Measurements from ENCODE around the gene WHAMM.

DNA sequence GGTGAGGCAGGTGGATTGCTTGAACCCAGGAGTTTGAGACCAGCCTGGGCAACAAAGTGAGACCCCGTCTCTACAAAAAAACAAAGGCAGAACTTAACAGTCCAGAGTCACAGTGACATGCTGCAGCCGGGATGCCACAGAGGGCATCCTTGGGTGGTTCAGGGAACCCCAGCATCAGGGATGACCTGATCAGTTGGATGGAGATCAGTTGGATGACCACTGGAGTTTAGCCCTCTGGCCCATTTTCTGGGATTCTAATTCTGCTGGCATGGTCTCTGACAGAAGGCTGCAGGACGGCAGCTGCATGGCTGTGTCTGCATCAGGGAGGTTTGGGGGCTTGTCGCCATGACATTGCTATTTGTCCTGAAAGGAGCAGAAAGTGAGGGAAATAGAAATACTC is 19.8 kb downstream of the WHAMM start:
- TF ChIP-seq, protein P1, sequence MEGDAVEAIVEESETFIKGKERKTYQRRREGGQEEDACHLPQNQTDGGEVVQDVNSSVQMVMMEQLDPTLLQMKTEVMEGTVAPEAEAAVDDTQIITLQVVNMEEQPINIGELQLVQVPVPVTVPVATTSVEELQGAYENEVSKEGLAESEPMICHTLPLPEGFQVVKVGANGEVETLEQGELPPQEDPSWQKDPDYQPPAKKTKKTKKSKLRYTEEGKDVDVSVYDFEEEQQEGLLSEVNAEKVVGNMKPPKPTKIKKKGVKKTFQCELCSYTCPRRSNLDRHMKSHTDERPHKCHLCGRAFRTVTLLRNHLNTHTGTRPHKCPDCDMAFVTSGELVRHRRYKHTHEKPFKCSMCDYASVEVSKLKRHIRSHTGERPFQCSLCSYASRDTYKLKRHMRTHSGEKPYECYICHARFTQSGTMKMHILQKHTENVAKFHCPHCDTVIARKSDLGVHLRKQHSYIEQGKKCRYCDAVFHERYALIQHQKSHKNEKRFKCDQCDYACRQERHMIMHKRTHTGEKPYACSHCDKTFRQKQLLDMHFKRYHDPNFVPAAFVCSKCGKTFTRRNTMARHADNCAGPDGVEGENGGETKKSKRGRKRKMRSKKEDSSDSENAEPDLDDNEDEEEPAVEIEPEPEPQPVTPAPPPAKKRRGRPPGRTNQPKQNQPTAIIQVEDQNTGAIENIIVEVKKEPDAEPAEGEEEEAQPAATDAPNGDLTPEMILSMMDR (IDR thresholded peaks at IDR 0.05): no peak
- TF ChIP-seq POLR2A (IDR thresholded peaks at IDR 0.05): no peak
